Spleen (tissue), 11 donors: ENCODE measurements around the gene RGS2. TPM values are rescaled to one million over a fixed set of nuclear protein-coding genes. Genes with fewer than 3 reads are reported as not detected.

Experiments
- DNase-seq: peaks from one replicate; pipeline ENCODE4 v3.0.0-alpha.2; 2020
- H3K27ac ChIP-seq, 8 donors: fragments of 200-600 bp; sonication (generic) in 7 of 8; 1 replicate in 4 of 8; 2 replicates in 4 of 8; pipeline versions ENCODE4 v1.5.0 to v1.8.0; 2016 to 2021; ENCODE audit warnings: inconsistent platforms in 4 of 8, mild to moderate bottlenecking in 4 of 8, moderate library complexity in 1 of 8
- H3K27me3 ChIP-seq, 7 donors: fragments of 200-600 bp; sonication (generic) in 6 of 7; replicated peaks in 1 of 7; 1 replicate in 4 of 7; 2 replicates in 3 of 7; pipeline versions ENCODE4 v1.5.0 to v1.8.0; 2016 to 2021; ENCODE audit warnings: inconsistent platforms in 3 of 7, mild to moderate bottlenecking in 1 of 7
- H3K36me3 ChIP-seq, 6 donors: fragments of 200-600 bp; sonication (generic) in 5 of 6; 1 replicate in 4 of 6; 2 replicates in 2 of 6; pipeline versions ENCODE4 v1.5.0 to v1.8.0; 2016 to 2021; ENCODE audit warnings: inconsistent platforms in 2 of 6
- H3K4me1 ChIP-seq, 6 donors: fragments of 200-600 bp; sonication (generic) in 5 of 6; 1 replicate in 3 of 6; 2 replicates in 3 of 6; pipeline versions ENCODE4 v1.5.0 to v1.8.0; 2016 to 2021; ENCODE audit warnings: inconsistent platforms in 3 of 6
- H3K4me3 ChIP-seq, 8 donors: fragments of 200-600 bp; sonication (generic) in 7 of 8; 1 replicate in 4 of 8; 2 replicates in 4 of 8; pipeline versions ENCODE4 v1.5.0 to v1.8.0; 2016 to 2021; ENCODE audit warnings: inconsistent platforms in 4 of 8, mild to moderate bottlenecking in 4 of 8, moderate library complexity in 2 of 8
- H3K9me3 ChIP-seq, 8 donors: fragments of 200-600 bp; sonication (generic) in 7 of 8; 1 replicate in 4 of 8; 2 replicates in 4 of 8; pipeline versions ENCODE4 v1.5.0 to v1.8.0; 2016 to 2021; ENCODE audit warnings: inconsistent platforms in 4 of 8
- POLR2A ChIP-seq, 3 donors: fragments of 450-650 bp; IDR thresholded peaks; one replicate each; pipeline ENCODE4 v1.5.1; 2017; ENCODE audit warnings: antibody characterized with exemption in 3 of 3, mild to moderate bottlenecking in 1 of 3
- POLR2AphosphoS5 ChIP-seq, 3 donors: sonication (generic); formaldehyde crosslinking; IDR thresholded peaks; one replicate each; pipeline ENCODE4 v1.5.1; 2017; ENCODE audit warnings: antibody characterized with exemption in 3 of 3
- WGBS, 5 donors: extraction: QIAGEN DNeasy Blood & Tissue Kit in 3 of 5; methylation state at CpG; one replicate each; pipeline versions ENCODE4 v1.1.5 to v1.1.7; 2013 to 2018; 5-methylcytosine and 5-hydroxymethylcytosine counted together
- intact Hi-C: fragments of 100-400 bp; cut with DNase I; formaldehyde crosslinking; loops from one replicate; pipeline ENCODE4 v1.15.0; 2023; ENCODE audit warnings: low total_unique reads
- polyA plus RNA-seq, 3 donors: library from polyadenylated mRNA; stranded (reverse); fragments of 200-250 nt; gene quantifications; one replicate each; pipeline ENCODE4 v1.2.1, GENCODE V29; 2013
- total RNA-seq, 7 donors: library from RNA; depleted of rRNA in 3 of 7; stranded (reverse); fragments of >200 nt in 3 of 7; fragmentation: NEBNext Ultra II Directional in 4 of 7; extraction: Animal tissue kit (Norgen Biotek cat#: 25700) in 4 of 7; gene quantifications; one replicate each; pipeline versions ENCODE4 v1.1.0 to v1.2.1, GENCODE V29; 2016 to 2021
- TF ChIP-seq, protein P1 (sequence below), 11 experiments: fragments of 200-600 bp in 7 of 11; fragments of 450-650 bp in 4 of 11; sonication (generic) in 4 of 11; IDR thresholded peaks in 8 of 11; conservative IDR thresholded peaks in 3 of 11; 1 replicate in 7 of 11; 2 replicates in 4 of 11; pipeline versions ENCODE4 v1.4.0 to v1.8.0; 2016 to 2021; ENCODE audit warnings: antibody characterized with exemption in 11 of 11, inconsistent platforms in 4 of 11, mild to moderate bottlenecking in 1 of 11
- donor health status: healthy with polysubstance abuse.
- donor health status: DM: no; HTN: no; CAD: no; lungs with moderate emphysema.
- donor health status: DM: no; HTN: no; CAD: no.
- donor health status: Bipolar disorder and iron deficiency.
- donor health status: healthy.
- donor health status: DM: no; HTN: no; CAD: no.
- donor health status: DM: yes; HTN: yes; CAD: no.

RGS2 gene
- total and polyA plus RNA-seq, 10 donors: 56.9 to 377 (median 171) TPM

DNA sequence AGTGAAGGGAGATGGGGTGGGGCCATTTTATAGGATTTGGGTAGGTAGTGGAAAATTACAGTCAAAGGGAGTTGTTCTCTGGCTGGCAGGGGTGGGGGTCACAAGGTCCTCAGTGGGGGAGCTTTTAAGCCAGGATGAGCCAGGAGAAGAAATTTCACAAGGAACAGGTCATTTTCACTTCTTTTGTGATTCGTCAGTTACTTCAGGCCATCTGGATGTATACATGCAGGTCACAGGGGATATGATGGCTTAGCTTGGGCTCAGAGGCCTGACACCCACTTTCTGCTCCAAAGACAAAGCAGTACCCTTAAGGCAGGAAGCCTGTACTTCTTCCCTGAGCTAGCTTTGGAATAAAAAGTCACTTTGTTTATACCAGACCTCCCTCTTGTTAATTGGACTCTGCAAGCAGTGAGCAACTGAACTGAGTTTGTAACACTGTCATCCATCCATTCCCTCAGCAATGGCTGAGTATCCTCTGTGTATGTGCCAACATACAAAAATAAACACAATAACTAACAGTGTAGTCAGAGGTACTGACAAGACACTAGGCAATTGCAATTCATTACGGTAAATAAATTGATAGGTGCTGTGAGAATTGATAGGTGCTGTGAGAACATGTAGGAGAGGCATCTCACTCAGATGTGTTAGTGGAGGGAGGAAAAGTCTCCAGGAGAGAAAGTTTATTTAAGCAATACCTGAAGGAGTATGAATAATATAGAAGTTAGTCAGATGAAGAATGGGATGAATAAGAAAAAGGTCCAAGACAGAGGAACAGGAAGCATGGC, 14.7 kb upstream of the RGS2 start:
- WGBS, 5 donors: 75 to 95% (median 86%) methylated on average over 2 of the region's 2 CpGs
- H3K36me3 ChIP-seq: no peaks in the 10 kb centered on the region
- no peaks in the 10 kb centered on the region for H3K4me1 ChIP-seq
- no peak overlapping the region for H3K27ac ChIP-seq
- no peak overlapping the region for H3K4me3 ChIP-seq
- intact Hi-C loops: no loop called here
- TF ChIP-seq POLR2AphosphoS5 (IDR thresholded peaks at IDR 0.05): no peak
- TF ChIP-seq, protein P1, sequence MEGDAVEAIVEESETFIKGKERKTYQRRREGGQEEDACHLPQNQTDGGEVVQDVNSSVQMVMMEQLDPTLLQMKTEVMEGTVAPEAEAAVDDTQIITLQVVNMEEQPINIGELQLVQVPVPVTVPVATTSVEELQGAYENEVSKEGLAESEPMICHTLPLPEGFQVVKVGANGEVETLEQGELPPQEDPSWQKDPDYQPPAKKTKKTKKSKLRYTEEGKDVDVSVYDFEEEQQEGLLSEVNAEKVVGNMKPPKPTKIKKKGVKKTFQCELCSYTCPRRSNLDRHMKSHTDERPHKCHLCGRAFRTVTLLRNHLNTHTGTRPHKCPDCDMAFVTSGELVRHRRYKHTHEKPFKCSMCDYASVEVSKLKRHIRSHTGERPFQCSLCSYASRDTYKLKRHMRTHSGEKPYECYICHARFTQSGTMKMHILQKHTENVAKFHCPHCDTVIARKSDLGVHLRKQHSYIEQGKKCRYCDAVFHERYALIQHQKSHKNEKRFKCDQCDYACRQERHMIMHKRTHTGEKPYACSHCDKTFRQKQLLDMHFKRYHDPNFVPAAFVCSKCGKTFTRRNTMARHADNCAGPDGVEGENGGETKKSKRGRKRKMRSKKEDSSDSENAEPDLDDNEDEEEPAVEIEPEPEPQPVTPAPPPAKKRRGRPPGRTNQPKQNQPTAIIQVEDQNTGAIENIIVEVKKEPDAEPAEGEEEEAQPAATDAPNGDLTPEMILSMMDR (IDR thresholded peaks at IDR 0.05 in 8 of 11, conservative IDR thresholded peaks at IDR 0.05 in 3 of 11): no peak
- no peaks in the 10 kb centered on the region for H3K27me3 ChIP-seq
- no peak for DNase-seq
- no peaks in the 10 kb centered on the region for H3K9me3 ChIP-seq

DNA sequence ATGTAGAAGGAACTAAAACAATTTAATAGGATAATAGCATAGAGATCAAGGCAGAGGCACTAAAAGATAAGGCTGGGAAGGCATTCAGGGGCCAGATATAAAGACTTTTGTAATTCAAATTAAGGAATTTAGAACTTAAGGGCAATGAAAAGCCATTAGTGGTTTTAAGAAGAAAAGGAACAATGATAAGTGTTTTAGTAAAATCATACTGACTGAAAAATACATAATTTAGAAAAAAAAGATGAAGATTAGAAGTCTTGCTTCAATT, 14.1 kb upstream of the RGS2 start:
- Histone ChIP-seq H3K4me1 (no peaks in the 10 kb centered on the region), H3K9me3 (no peaks in the 10 kb centered on the region), H3K4me3 (no peak overlapping the region), H3K27ac (no peak overlapping the region), H3K36me3 (no peaks in the 10 kb centered on the region), H3K27me3 (no peaks in the 10 kb centered on the region)
- intact Hi-C loops: no loop called here
- no peak for DNase-seq
- TF ChIP-seq, protein P1 (IDR thresholded peaks at IDR 0.05 in 8 of 11, conservative IDR thresholded peaks at IDR 0.05 in 3 of 11): no peak
- TF ChIP-seq POLR2AphosphoS5 (IDR thresholded peaks at IDR 0.05): no peak

DNA sequence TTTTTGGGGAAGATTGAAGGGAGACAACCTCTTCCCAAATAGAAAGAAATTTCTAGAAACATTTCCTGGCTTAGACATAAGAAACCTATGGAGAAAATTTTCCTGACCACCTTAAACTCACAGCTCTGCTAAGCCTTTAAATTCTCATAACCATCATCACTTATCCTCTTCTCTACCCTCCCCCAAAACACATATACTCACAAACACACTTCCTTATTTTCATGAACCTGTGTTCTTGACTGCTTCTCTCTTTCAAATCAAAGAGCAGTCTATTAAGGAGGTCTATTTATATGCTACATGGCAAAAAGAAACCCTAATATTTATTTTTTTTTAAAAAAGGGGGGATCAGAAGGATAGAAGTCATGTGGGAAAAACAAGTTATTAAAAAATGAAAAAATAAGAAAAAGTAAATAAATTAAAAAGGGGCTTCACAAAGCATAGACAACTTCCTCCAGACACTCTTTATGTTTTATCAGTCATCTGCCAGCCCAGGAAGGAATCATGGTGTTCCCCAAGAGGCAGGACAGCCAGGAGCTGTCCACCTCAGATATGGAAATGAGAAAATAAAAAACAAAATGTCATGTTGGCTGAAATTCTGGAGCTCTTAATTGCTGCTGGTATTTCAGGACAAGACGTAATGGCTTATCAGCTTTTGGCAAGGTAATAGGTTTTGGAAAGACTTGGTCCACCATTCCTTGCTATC, 12.8 kb upstream of the RGS2 start:
- H3K27ac ChIP-seq: no peak overlapping the region
- H3K4me3 ChIP-seq: no peak overlapping the region
- intact Hi-C loops: no loop called here
- TF ChIP-seq, protein P1 (IDR thresholded peaks at IDR 0.05 in 8 of 11, conservative IDR thresholded peaks at IDR 0.05 in 3 of 11): no peak
- TF ChIP-seq POLR2AphosphoS5 (IDR thresholded peaks at IDR 0.05) (no peak), POLR2A (IDR thresholded peaks at IDR 0.05) (no peak)
- no peaks in the 10 kb centered on the region for H3K36me3 ChIP-seq
- no peaks in the 10 kb centered on the region for H3K4me1 ChIP-seq
- H3K9me3 ChIP-seq: no peaks in the 10 kb centered on the region
- DNase-seq: no peak
- 77 to 94% (median 85%) methylated on average over 1 of the region's 1 CpG for WGBS, 5 donors
- H3K27me3 ChIP-seq: no peaks in the 10 kb centered on the region

DNA sequence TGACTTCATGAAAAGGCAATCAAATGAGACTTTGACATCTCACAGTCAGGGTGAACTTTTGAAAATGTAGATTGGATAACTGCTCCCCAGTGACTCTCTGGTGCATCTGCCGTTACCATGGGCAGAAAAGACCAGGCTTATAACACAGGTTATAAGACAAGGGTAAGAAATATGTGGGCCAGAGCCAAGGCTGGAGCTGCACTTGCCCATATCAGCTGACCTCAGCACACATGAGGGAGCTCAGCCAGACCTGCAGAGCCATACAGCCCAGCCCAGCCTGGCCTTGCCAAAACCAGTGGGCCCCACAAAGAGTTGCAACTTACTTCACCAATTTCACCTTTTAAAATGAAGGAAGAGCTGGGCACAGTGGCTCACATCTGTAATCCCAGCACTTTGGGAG, 11.7 kb upstream of the RGS2 start:
- Histone ChIP-seq H3K9me3 (no peaks in the 10 kb centered on the region), H3K27me3 (no peaks in the 10 kb centered on the region), H3K4me1 (no peaks in the 10 kb centered on the region), H3K36me3 (no peaks in the 10 kb centered on the region), H3K27ac (no peak overlapping the region), H3K4me3 (no peak overlapping the region)
- intact Hi-C loops: no loop called here
- DNase-seq: no peak
- 87 to 97% (median 90%) methylated on average over 1 of the region's 1 CpG for WGBS, 5 donors
- TF ChIP-seq POLR2A (IDR thresholded peaks at IDR 0.05): no peak
- no peak for TF ChIP-seq POLR2AphosphoS5 (IDR thresholded peaks at IDR 0.05)
- TF ChIP-seq, protein P1 (IDR thresholded peaks at IDR 0.05 in 8 of 11, conservative IDR thresholded peaks at IDR 0.05 in 3 of 11): no peak
